Motor neuron (in vitro differentiated cells): ENCODE data around the gene MAP4K5. TPM values are rescaled to one million over a fixed set of nuclear protein-coding genes. Genes with fewer than 3 reads are reported as not detected.
"Not testable (repeated sequence)": the region's sequence is repeated elsewhere in the genome, so short reads cannot be mapped to it uniquely, and the experiment has no call there.

Experiments used
- ATAC-seq, 8 experiments: fragments of 200-7000 bp; cut with Tn5 transposase; replicated peaks in 6 of 8; 2 replicates each; pipeline ENCODE4 v1.8.0; 2021; ENCODE audit warnings: mild to moderate bottlenecking in 8 of 8, moderate library complexity in 8 of 8
- H3K27ac ChIP-seq, 2 donors: fragments of 250-450 bp; sonication (Bioruptor Pico); 2 replicates each; pipeline ENCODE4 v1.9.0; 2021; ENCODE audit warnings: antibody characterized with exemption in 2 of 2, mild to moderate bottlenecking in 2 of 2, moderate library complexity in 1 of 2
- H3K4me1 ChIP-seq, 2 donors: fragments of 250-450 bp; sonication (Bioruptor Pico); replicated peaks in 1 of 2; 2 replicates each; pipeline ENCODE4 v1.6.1; 2021; ENCODE audit warnings: antibody characterized with exemption in 2 of 2, mild to moderate bottlenecking in 2 of 2, moderate library complexity in 1 of 2
- H3K4me3 ChIP-seq, 5 donors: fragments of 250-450 bp; sonication (Bioruptor Pico); 2 replicates each; pipeline ENCODE4 v1.9.0; 2021; ENCODE audit warnings: antibody characterized with exemption in 5 of 5, mild to moderate bottlenecking in 5 of 5, moderate library complexity in 4 of 5
- WGBS, 10 experiments: fragments of 450-650 bp; shearing (Covaris generic); methylation state at CpG; one replicate each; pipeline ENCODE4 v1.0.0; 2022; 5-methylcytosine and 5-hydroxymethylcytosine counted together
- in situ Hi-C, 9 experiments: fragments of 400-800 bp; cut with MboI; loops; one replicate each; pipeline ENCODE4 v1.15.0; 2021; ENCODE audit warnings: low sequenced_read_pairs in 9 of 9, low pct_unique_long_range_greater_than_20kb in 2 of 9; ENCODE audit not compliant: unreplicated experiment in 9 of 9
- total RNA-seq, 8 experiments: library from RNA; unstranded; fragments of 300-600 nt; gene quantifications; 2 replicates each; pipeline versions ENCODE4 v1.2.3 to v1.2.4, GENCODE V29; 2022

MAP4K5 gene
- total RNA-seq = 10 to 100 TPM; 31.6 to 69.8 (median 43.0) TPM

- Histone ChIP-seq H3K4me3 (peak within 1 kb of the TSS; percentile 55 to 95 (median 80)), H3K27ac (peak within 1 kb of the TSS; percentile 85 to 96), H3K4me1 (peaks cover 7 to 15% of the 10 kb centered on the region in 2 donors)
- ATAC-seq = peak; percentile 92 to 98 (median 98)
- in situ Hi-C loops = loop anchor here in 4 of 9 experiments (10.0 to 25.0 kb wide), 3 partner anchors 195 to 220 kb away; partner anchors contain the start of genes DMAC2L (in 2 of the 4) and L2HGDH (in 2 of the 4)
- WGBS, 10 experiments = 0 to 40% (median 6%) methylated on average over 1 to 16 of the region's 60 CpGs; no CpG with 5 or more reads in 4 of the 10 experiments
Observed at GRCh38 chr14:50532502-50533240, at the start of gene MAP4K5. Gene MAP4K5, minus strand, starts transcription at chr14:50532569. Its CDS starts 520 bp downstream, at chr14:50532049.

- no peak overlapping the region for H3K27ac ChIP-seq
- peaks cover 0 to 6% of the 10 kb centered on the region in 2 donors for H3K4me1 ChIP-seq
- no peak overlapping the region for H3K4me3 ChIP-seq
- ATAC-seq = no peak
- in situ Hi-C loops = no loop called here
Observed at GRCh38 chr14:50578433-50578832, 46.1 kb upstream of the MAP4K5 start.

GRCh38 chr14:50577982-50578381 is 45.6 kb upstream of the MAP4K5 start:
- no peak overlapping the region for H3K4me3 ChIP-seq
- H3K27ac ChIP-seq = no peak overlapping the region
- in situ Hi-C loops = no loop called here
- ATAC-seq = no peak
- peaks cover 0 to 6% of the 10 kb centered on the region in 2 donors for H3K4me1 ChIP-seq

- no peak overlapping the region for H3K27ac ChIP-seq
- H3K4me1 ChIP-seq = peaks cover 0 to 6% of the 10 kb centered on the region in 2 donors
- in situ Hi-C loops = no loop called here
- no peak overlapping the region for H3K4me3 ChIP-seq
- ATAC-seq = no peak
Observed at GRCh38 chr14:50575769-50576168, 43.4 kb upstream of the MAP4K5 start.

- WGBS, 10 experiments = 47 to 83% (median 65%) methylated on average over 1 to 2 of the region's 2 CpGs; no CpG with 5 or more reads in 5 of the 10 experiments
- no peak overlapping the region for H3K27ac ChIP-seq
- H3K4me1 ChIP-seq = peaks cover 0 to 6% of the 10 kb centered on the region in 2 donors
- no peak for ATAC-seq
- in situ Hi-C loops = no loop called here
- no peak overlapping the region for H3K4me3 ChIP-seq
Observed at GRCh38 chr14:50573862-50574261, 41.5 kb upstream of the MAP4K5 start.

GRCh38 chr14:50569714-50570274 is 37.4 kb upstream of the MAP4K5 start:
- H3K27ac ChIP-seq = no peak overlapping the region
- peaks cover 0 to 6% of the 10 kb centered on the region in 2 donors for H3K4me1 ChIP-seq
- in situ Hi-C loops = no loop called here
- H3K4me3 ChIP-seq = no peak overlapping the region
- ATAC-seq = no peak

- ATAC-seq = no peak
- H3K4me3 ChIP-seq = no peak overlapping the region
Observed at GRCh38 chr14:50562841-50563240, 30.5 kb upstream of the MAP4K5 start.

GRCh38 chr14:50560931-50561285 is 28.5 kb upstream of the MAP4K5 start:
- WGBS, 10 experiments = 0% methylated on average over 1 to 7 of the region's 21 CpGs; no CpG with 5 or more reads in 6 of the 10 experiments
- Histone ChIP-seq H3K4me1 (peaks cover 8 to 17% of the 10 kb centered on the region in 2 donors), H3K4me3 (peak overlapping the region; percentile 54 to 90 (median 86)), H3K27ac (peak overlapping the region; percentile 95)
- in situ Hi-C loops = no loop called here
- ATAC-seq = peak; percentile 23 to 80 (median 74)

More at GRCh38 chr14:50562841-50563240, 30.5 kb upstream of the MAP4K5 start:
- H3K4me1 ChIP-seq = peaks cover 8 to 17% of the 10 kb centered on the region in 2 donors
- in situ Hi-C loops = no loop called here
- WGBS, 10 experiments = 0 to 83% (median 17%) methylated on average over 1 of the region's 1 CpG; no CpG with 5 or more reads in 3 of the 10 experiments
- no peak overlapping the region for H3K27ac ChIP-seq

GRCh38 chr14:50559990-50560930 is 27.9 kb upstream of the MAP4K5 start, which contains the start of gene ATL1:
Gene ATL1, plus strand, starts transcription at chr14:50560145. Its CDS starts 121 bp downstream, at chr14:50560266.
- Histone ChIP-seq H3K27ac (peak within 1 kb of the TSS; percentile 95), H3K4me3 (peak within 1 kb of the TSS; percentile 54 to 90 (median 86)), H3K4me1 (peaks cover 8 to 17% of the 10 kb centered on the region in 2 donors)
- WGBS, 10 experiments = 0 to 2% (median 0%) methylated on average over 1 to 13 of the region's 66 CpGs; no CpG with 5 or more reads in 5 of the 10 experiments
- ATAC-seq = peak; percentile 73 to 94 (median 80)
- in situ Hi-C loops = no loop called here

GRCh38 chr14:50552796-50553195 is 20.4 kb upstream of the MAP4K5 start:
- H3K27ac ChIP-seq, in situ Hi-C loops, ATAC-seq, H3K4me1 ChIP-seq, H3K4me3 ChIP-seq: not testable (repeated sequence)
- 22 to 100% (median 92%) methylated on average over 1 to 3 of the region's 3 CpGs; no CpG with 5 or more reads in 2 of the 10 experiments for WGBS, 10 experiments

GRCh38 chr14:50551877-50552276 is 19.5 kb upstream of the MAP4K5 start:
- WGBS, 10 experiments = 65 to 100% (median 94%) methylated on average over 1 to 3 of the region's 3 CpGs; no CpG with 5 or more reads in 1 of the 10 experiments
- no peak for ATAC-seq
- in situ Hi-C loops = no loop called here
- Histone ChIP-seq H3K4me1 (no peaks in the 10 kb centered on the region), H3K27ac (no peak overlapping the region), H3K4me3 (no peak overlapping the region)

- no peak overlapping the region for H3K4me3 ChIP-seq
- 50 to 100% (median 100%) methylated on average over 1 of the region's 1 CpG; no CpG with 5 or more reads in 5 of the 10 experiments for WGBS, 10 experiments
- in situ Hi-C loops = no loop called here
- ATAC-seq = no peak
- no peaks in the 10 kb centered on the region for H3K4me1 ChIP-seq
- no peak overlapping the region for H3K27ac ChIP-seq
Observed at GRCh38 chr14:50550294-50550693, 17.9 kb upstream of the MAP4K5 start.
